ENCODE results near the gene ZBTB43. TPM values are rescaled to one million over a fixed set of nuclear protein-coding genes. Genes with fewer than 3 reads are reported as not detected.
"Not testable (repeated sequence)": the region's sequence is repeated elsewhere in the genome, so short reads cannot be mapped to it uniquely, and the experiment has no call there.

The ZBTB43 gene
- total RNA-seq, 1 donor from 2014 or later, result 23.0 TPM

DNA sequence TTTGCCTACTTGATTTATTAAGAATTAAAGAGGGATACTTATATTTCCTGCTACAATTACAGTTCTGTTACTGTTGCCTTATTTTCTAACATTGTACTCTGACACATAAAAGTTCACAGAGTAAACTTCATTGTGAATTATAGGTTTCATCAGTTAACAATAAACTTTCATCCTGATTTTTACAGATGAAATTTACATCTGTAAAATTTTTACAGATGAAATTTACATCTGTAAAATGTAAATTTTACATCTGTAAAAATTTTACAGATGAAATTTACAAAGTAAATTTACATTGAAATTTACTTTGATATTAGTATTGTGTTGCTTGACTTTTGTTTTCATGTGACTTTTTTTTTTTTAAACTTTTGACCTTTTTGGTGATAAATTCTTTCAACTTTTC, 9.3 kb downstream of the ZBTB43 start:
- H3K4me3 Mint-ChIP-seq, result no peak overlapping the region
- H3K4me1 Mint-ChIP-seq, result no peaks in the 10 kb centered on the region
- H3K9me3 Mint-ChIP-seq, result peaks cover 13% of the 10 kb centered on the region
- DNase-seq (ENCODE audit: low read depth, low spot score), result no peak
- no peak overlapping the region for H3K27ac Mint-ChIP-seq (ENCODE audit: unreplicated experiment)
- TF ChIP-seq, protein P1, sequence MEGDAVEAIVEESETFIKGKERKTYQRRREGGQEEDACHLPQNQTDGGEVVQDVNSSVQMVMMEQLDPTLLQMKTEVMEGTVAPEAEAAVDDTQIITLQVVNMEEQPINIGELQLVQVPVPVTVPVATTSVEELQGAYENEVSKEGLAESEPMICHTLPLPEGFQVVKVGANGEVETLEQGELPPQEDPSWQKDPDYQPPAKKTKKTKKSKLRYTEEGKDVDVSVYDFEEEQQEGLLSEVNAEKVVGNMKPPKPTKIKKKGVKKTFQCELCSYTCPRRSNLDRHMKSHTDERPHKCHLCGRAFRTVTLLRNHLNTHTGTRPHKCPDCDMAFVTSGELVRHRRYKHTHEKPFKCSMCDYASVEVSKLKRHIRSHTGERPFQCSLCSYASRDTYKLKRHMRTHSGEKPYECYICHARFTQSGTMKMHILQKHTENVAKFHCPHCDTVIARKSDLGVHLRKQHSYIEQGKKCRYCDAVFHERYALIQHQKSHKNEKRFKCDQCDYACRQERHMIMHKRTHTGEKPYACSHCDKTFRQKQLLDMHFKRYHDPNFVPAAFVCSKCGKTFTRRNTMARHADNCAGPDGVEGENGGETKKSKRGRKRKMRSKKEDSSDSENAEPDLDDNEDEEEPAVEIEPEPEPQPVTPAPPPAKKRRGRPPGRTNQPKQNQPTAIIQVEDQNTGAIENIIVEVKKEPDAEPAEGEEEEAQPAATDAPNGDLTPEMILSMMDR (conservative IDR thresholded peaks at IDR 0.05), result no peak
- H3K27me3 Mint-ChIP-seq (ENCODE audit: low read depth), result no peaks in the 10 kb centered on the region
- H3K36me3 Mint-ChIP-seq (ENCODE audit: low read depth), result peaks cover 49% of the 10 kb centered on the region

DNA sequence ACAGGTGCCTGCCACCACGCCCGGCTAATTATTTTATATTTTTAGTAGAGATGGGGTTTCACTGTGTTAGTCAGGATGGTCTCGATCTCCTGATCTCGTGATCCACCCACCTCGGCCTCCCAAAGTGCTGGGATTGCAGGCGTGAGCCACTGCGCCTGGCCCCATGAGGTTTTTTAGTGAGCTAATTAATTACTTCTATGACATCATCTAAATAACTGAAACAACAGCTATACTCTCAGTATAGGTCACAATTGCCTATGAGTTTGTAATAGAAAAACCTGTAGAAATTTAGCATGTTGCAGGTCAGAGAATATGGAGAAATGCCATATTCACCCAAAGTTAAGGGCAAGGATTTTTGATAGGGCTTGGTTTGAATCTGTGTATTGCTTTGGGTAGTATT, 12.8 kb downstream of the ZBTB43 start:
- not testable (repeated sequence) for DNase-seq (ENCODE audit: low read depth, low spot score); H3K4me3 Mint-ChIP-seq; H3K4me1 Mint-ChIP-seq; H3K27ac Mint-ChIP-seq (ENCODE audit: unreplicated experiment); H3K27me3 Mint-ChIP-seq (ENCODE audit: low read depth)
- Mint-ChIP-seq H3K9me3 (peaks cover 20% of the 10 kb centered on the region), H3K36me3 (ENCODE audit: low read depth) (peaks cover 59% of the 10 kb centered on the region)

DNA sequence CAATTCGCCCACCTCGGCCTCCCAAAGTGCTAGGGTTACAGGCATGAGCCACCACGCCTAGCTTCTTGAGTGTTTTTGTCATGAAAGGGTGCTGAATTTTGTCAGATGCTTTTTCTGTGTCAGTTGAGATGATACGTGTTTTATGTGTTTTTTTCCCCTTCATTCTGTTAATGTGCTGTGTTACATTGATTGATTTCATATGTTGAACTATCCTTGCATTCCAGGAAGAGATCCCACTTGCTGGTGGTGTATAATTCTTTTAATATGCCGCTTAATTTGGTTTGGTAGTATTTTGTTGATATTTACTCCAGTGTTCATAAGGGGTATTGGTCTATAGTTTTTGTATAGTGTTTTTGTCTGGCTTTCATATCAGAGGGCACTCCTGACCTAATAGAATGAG, 13.6 kb downstream of the ZBTB43 start:
- TF ChIP-seq, protein P1 (conservative IDR thresholded peaks at IDR 0.05), result no peak
- Mint-ChIP-seq H3K36me3 (ENCODE audit: low read depth) (peaks cover 56% of the 10 kb centered on the region), H3K27ac (ENCODE audit: unreplicated experiment) (no peak overlapping the region), H3K27me3 (ENCODE audit: low read depth) (no peaks in the 10 kb centered on the region), H3K4me1 (no peaks in the 10 kb centered on the region), H3K9me3 (peaks cover 17% of the 10 kb centered on the region), H3K4me3 (no peak overlapping the region)
- DNase-seq (ENCODE audit: low read depth, low spot score), result no peak

DNA sequence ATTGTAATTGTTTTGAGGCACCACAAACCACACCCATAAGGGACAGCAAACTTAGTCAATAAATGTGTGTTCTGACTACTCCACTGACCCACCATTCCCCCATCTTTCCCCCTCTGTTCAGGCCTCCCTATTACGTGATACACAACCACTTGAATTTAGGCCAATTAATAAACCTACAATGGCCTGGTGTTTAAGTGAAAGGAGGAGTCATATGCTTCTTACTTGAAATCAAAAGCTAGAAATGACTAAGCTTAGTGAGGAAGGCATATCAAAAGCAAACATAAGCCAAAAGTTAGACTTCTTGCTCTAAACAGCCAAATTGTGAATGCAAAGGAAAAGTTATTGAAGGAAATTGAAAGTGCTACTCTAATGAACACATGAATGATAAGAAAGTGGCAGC, 14.6 kb downstream of the ZBTB43 start:
- Mint-ChIP-seq H3K27ac (ENCODE audit: unreplicated experiment) (no peak overlapping the region), H3K9me3 (peaks cover 17% of the 10 kb centered on the region), H3K27me3 (ENCODE audit: low read depth) (no peaks in the 10 kb centered on the region), H3K4me3 (no peak overlapping the region), H3K36me3 (ENCODE audit: low read depth) (peaks cover 50% of the 10 kb centered on the region), H3K4me1 (no peaks in the 10 kb centered on the region)
- DNase-seq (ENCODE audit: low read depth, low spot score), result no peak
- TF ChIP-seq, protein P1 (conservative IDR thresholded peaks at IDR 0.05), result no peak

DNA sequence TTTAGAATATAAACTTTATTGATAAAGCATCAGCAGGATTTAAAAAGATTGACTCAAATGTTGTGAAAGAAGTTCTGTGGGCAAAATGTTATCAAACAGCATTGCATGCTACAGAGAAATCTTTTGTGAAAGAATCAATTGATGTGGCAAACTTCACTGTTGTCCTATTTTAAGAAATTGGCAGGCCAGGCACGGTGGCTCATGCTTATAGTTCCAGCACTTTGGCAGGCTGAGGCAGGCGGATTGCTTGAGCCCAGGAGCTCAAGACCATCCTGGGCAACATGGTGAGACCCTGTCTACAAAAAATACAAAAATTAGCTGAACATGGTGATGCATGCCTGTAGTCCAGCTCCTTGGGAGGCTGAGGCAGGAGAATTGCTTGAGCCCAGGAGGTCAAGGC, 17.4 kb downstream of the ZBTB43 start:
- Mint-ChIP-seq H3K4me1 (no peaks in the 10 kb centered on the region), H3K9me3 (peaks cover 12% of the 10 kb centered on the region), H3K36me3 (ENCODE audit: low read depth) (peaks cover 36% of the 10 kb centered on the region), H3K4me3 (no peak overlapping the region), H3K27me3 (ENCODE audit: low read depth) (no peaks in the 10 kb centered on the region), H3K27ac (ENCODE audit: unreplicated experiment) (no peak overlapping the region)
- TF ChIP-seq, protein P1 (conservative IDR thresholded peaks at IDR 0.05), result no peak
- DNase-seq (ENCODE audit: low read depth, low spot score), result no peak

DNA sequence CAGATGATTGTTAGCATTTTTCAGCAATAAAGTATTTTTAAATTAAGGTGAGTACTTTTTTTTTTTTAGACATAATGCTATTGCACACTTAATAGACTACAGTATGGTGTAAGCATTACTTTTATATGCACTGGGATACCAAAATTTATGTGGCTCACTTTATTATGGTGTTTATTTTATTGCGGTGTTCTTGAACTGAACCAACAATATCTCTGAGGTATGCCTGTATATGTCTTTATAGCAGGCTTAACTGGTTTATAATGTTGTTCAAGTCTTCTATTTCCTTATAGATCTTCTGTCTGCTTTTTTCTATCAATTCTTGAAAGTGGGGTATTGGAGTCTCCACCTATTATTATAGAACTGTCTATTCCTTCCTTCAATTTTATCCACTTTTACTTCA, 18.0 kb downstream of the ZBTB43 start:
- H3K27me3 Mint-ChIP-seq (ENCODE audit: low read depth), result no peaks in the 10 kb centered on the region
- peaks cover 33% of the 10 kb centered on the region for H3K36me3 Mint-ChIP-seq (ENCODE audit: low read depth)
- H3K9me3 Mint-ChIP-seq, result peaks cover 12% of the 10 kb centered on the region
- DNase-seq (ENCODE audit: low read depth, low spot score), result no peak
- H3K4me1 Mint-ChIP-seq, result no peaks in the 10 kb centered on the region
- H3K27ac Mint-ChIP-seq (ENCODE audit: unreplicated experiment), result no peak overlapping the region
- H3K4me3 Mint-ChIP-seq, result no peak overlapping the region
- TF ChIP-seq, protein P1 (conservative IDR thresholded peaks at IDR 0.05), result no peak

DNA sequence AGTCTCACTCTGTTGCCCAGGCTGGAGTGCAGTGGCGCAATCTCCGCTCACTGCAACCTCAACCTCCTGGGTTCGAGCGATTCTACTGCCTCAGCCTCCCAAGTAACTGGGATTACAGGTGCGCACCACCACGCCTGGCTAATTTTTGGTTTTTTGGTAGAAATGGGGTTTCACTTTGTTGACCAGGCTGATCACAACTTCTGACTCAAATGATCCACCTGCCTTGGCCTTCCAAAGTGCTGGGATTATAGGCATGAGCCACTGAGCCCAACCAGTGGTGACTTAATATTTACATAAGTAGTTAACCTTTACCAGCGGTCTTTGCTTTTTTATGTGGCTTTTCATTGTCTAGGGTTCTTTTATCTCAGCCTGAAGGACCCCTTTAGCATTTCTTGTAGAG, 19.2 kb downstream of the ZBTB43 start:
- not testable (repeated sequence) for H3K4me1 Mint-ChIP-seq; H3K27ac Mint-ChIP-seq (ENCODE audit: unreplicated experiment); DNase-seq (ENCODE audit: low read depth, low spot score); H3K4me3 Mint-ChIP-seq; H3K27me3 Mint-ChIP-seq (ENCODE audit: low read depth); H3K9me3 Mint-ChIP-seq
- H3K36me3 Mint-ChIP-seq (ENCODE audit: low read depth), result peaks cover 21% of the 10 kb centered on the region

Measured in neural crest cell (in vitro differentiated cells).